BJ (cell line): ENCODE data around the gene RAB40C. TPM values are rescaled to one million over a fixed set of nuclear protein-coding genes. Genes with fewer than 3 reads are reported as not detected.

Experiments
- CTCF ChIA-PET: fragments of 350-600 bp; formaldehyde crosslinking; extraction: SDS; loops from one replicate; lab custom pipeline; 2021; ENCODE audit warnings: antibody characterized with exemption, inconsistent platforms; lab: Yijun Ruan, JAX
- POLR2A ChIA-PET: fragments of 300-600 bp; sonication (Branson Sonifier 250); formaldehyde crosslinking; extraction: SDS; loops from one replicate; lab custom pipeline; 2021; ENCODE audit warnings: antibody characterized with exemption; lab: Charles Lee
- DNase-seq: peaks from one replicate; pipeline ENCODE4 v3.0.0-alpha.2; 2011; ENCODE audit warnings: low read depth
- H3K27me3 ChIP-seq: 2 replicates; pipeline ENCODE4 v1.6.0; 2011; ENCODE audit warnings: low read length; ENCODE audit not compliant: control insufficient read depth, insufficient read depth
- H3K36me3 ChIP-seq: 2 replicates; pipeline ENCODE4 v1.5.1; 2011; ENCODE audit warnings: low read length; ENCODE audit not compliant: control insufficient read depth, insufficient read depth
- H3K4me3 ChIP-seq: 2 replicates; pipeline ENCODE4 v1.5.1; 2011; ENCODE audit warnings: low read depth, mild to moderate bottlenecking, control low read depth, low read length
- CTCF ChIP-seq: IDR thresholded peaks from 2 replicates; pipeline ENCODE4 v1.5.1; 2011; ENCODE audit warnings: low read depth, mild to moderate bottlenecking, control low read depth, inconsistent platforms, low read length, moderate library complexity; ENCODE audit not compliant: insufficient read depth
- polyA plus RNA-seq: library from polyadenylated mRNA; depleted of rRNA; stranded (reverse); fragments of >200 nt; gene quantifications from 2 replicates; pipeline ENCODE4 v1.2.3, GENCODE V29; 2011

RAB40C gene
- polyA plus RNA-seq, 1 experiment = 7.6 TPM

GRCh38 chr16:624526-625070 lies 34.7 kb downstream of the RAB40C start:
- peaks cover 5% of the 10 kb centered on the region for H3K36me3 ChIP-seq
- TF ChIP-seq CTCF = no peak
- no peak overlapping the region for H3K4me3 ChIP-seq
- POLR2A ChIA-PET = no interaction called here
- H3K27me3 ChIP-seq = no peaks in the 10 kb centered on the region
- DNase-seq = no peak
- CTCF ChIA-PET = no interaction called here

GRCh38 chr16:625117-625976 lies 35.5 kb downstream of the RAB40C start:
- CTCF ChIA-PET = no interaction called here
- POLR2A ChIA-PET = no interaction called here

GRCh38 chr16:625977-626765 lies 36.3 kb downstream of the RAB40C start:
- CTCF ChIA-PET = no interaction called here
- POLR2A ChIA-PET = no interaction called here
- Histone ChIP-seq H3K27me3 (no peaks in the 10 kb centered on the region), H3K4me3 (no peak overlapping the region), H3K36me3 (peaks cover 5% of the 10 kb centered on the region)
- TF ChIP-seq CTCF = no peak
- no peak for DNase-seq

More at GRCh38 chr16:625117-625976, 35.5 kb downstream of the RAB40C start:
- no peak for DNase-seq
- no peak for TF ChIP-seq CTCF
- H3K27me3 ChIP-seq = no peaks in the 10 kb centered on the region
- H3K36me3 ChIP-seq = peaks cover 5% of the 10 kb centered on the region
- no peak overlapping the region for H3K4me3 ChIP-seq

GRCh38 chr16:626787-627453 lies 37.1 kb downstream of the RAB40C start:
- H3K4me3 ChIP-seq = no peak overlapping the region
- H3K27me3 ChIP-seq = no peaks in the 10 kb centered on the region
- peaks cover 5% of the 10 kb centered on the region for H3K36me3 ChIP-seq
- CTCF ChIA-PET = no interaction called here
- peak; percentile 62 for DNase-seq
- POLR2A ChIA-PET = no interaction called here
- no peak for TF ChIP-seq CTCF
